Liver (tissue), 3 donors: ENCODE measurements around the gene MIA3.

Experiments used
- SP1 ChIP-seq: IDR thresholded peaks from 2 replicates; pipeline ENCODE4 v1.6.1; 2018; ENCODE audit warnings: antibody characterized with exemption, mild to moderate bottlenecking
- YY1 ChIP-seq: IDR thresholded peaks from 2 replicates; pipeline ENCODE4 v1.6.1; 2016; ENCODE audit warnings: antibody characterized with exemption, mild to moderate bottlenecking
- TF ChIP-seq, protein P1 (sequence below): fragments of 150-350 bp; IDR thresholded peaks from 2 replicates; pipeline ENCODE4 v1.5.1; 2017; ENCODE audit warnings: improper control_type of control experiment, low read depth, low read length; ENCODE audit not compliant: missing input control
- donor health status: healthy.
- donor health status: healthy.

DNA sequence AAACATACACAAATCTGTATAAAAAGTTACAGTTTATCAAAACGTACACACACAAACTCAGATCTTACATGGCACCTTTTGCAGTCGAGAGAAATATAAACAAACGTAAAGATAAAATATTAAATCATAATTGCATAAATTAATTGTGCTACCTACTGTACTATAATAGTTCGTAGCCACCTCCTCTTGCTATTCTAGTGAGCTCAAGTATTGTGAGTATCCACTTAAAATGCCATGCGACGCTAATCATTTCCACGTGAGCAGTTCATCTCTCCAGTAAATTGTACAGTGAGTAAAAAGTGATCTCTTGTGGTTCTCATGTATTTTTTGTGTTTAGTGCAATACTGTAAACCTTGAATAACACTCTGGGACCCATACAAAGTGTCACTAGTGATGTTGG, 6.3 kb downstream of the MIA3 start:
- TF ChIP-seq SP1 (no peak), YY1 (no peak)
- TF ChIP-seq, protein P1, sequence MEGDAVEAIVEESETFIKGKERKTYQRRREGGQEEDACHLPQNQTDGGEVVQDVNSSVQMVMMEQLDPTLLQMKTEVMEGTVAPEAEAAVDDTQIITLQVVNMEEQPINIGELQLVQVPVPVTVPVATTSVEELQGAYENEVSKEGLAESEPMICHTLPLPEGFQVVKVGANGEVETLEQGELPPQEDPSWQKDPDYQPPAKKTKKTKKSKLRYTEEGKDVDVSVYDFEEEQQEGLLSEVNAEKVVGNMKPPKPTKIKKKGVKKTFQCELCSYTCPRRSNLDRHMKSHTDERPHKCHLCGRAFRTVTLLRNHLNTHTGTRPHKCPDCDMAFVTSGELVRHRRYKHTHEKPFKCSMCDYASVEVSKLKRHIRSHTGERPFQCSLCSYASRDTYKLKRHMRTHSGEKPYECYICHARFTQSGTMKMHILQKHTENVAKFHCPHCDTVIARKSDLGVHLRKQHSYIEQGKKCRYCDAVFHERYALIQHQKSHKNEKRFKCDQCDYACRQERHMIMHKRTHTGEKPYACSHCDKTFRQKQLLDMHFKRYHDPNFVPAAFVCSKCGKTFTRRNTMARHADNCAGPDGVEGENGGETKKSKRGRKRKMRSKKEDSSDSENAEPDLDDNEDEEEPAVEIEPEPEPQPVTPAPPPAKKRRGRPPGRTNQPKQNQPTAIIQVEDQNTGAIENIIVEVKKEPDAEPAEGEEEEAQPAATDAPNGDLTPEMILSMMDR: no peak
